ENCODE data around the gene ESM1.
A peak's percentile ranks its signal among the peaks of the same experiment; 100 is the strongest.

The ESM1 gene

GRCh38 chr5:54959673-54960418 is 25.5 kb downstream of the ESM1 start:
- DNase-seq (ENCODE audit: insufficient read length, low spot score) = no peak
- TF ChIP-seq POLR2A (IDR thresholded peaks at IDR 0.05; ENCODE audit: low read depth, low read length) = no peak
- TF ChIP-seq POLR2AphosphoS5 (IDR thresholded peaks at IDR 0.05; ENCODE audit: low read depth, low read length) = no peak
- TF ChIP-seq POU2F2 (IDR thresholded peaks at IDR 0.05; ENCODE audit: low read depth, low read length) = no peak
- TF ChIP-seq SPI1 (IDR thresholded peaks at IDR 0.05; ENCODE audit: low read depth, low read length) = no peak
- no peak for FAIRE-seq

GRCh38 chr5:54956922-54957321 is 28.5 kb downstream of the ESM1 start:
- TF ChIP-seq TAF1 (IDR thresholded peaks at IDR 0.05; ENCODE audit: low read depth, low read length) (no peak), POU2F2 (IDR thresholded peaks at IDR 0.05; ENCODE audit: low read depth, low read length) (no peak), POLR2AphosphoS5 (IDR thresholded peaks at IDR 0.05; ENCODE audit: low read depth, low read length) (no peak), SPI1 (IDR thresholded peaks at IDR 0.05; ENCODE audit: low read depth, low read length) (no peak), POLR2A (IDR thresholded peaks at IDR 0.05; ENCODE audit: low read depth, low read length) (no peak)
- FAIRE-seq (no peak), DNase-seq (ENCODE audit: insufficient read length, low spot score) (no peak)

GRCh38 chr5:54947187-54947586 is 38.2 kb downstream of the ESM1 start:
- FAIRE-seq (no peak), DNase-seq (ENCODE audit: insufficient read length, low spot score) (no peak)
- TF ChIP-seq POLR2AphosphoS5 (IDR thresholded peaks at IDR 0.05; ENCODE audit: low read depth, low read length) (no peak), TAF1 (IDR thresholded peaks at IDR 0.05; ENCODE audit: low read depth, low read length) (no peak), SPI1 (IDR thresholded peaks at IDR 0.05; ENCODE audit: low read depth, low read length) (no peak), PAX5 (IDR thresholded peaks at IDR 0.05; ENCODE audit: insufficient read depth, low read length, severe bottlenecking) (no peak), POLR2A (IDR thresholded peaks at IDR 0.05; ENCODE audit: low read depth, low read length) (no peak), POU2F2 (IDR thresholded peaks at IDR 0.05; ENCODE audit: low read depth, low read length) (no peak)

GRCh38 chr5:54946306-54946819 is 39.0 kb downstream of the ESM1 start:
- no peak for TF ChIP-seq SPI1 (IDR thresholded peaks at IDR 0.05; ENCODE audit: low read depth, low read length)
- TF ChIP-seq POLR2A (IDR thresholded peaks at IDR 0.05; ENCODE audit: low read depth, low read length) = no peak
- TF ChIP-seq POU2F2 (IDR thresholded peaks at IDR 0.05; ENCODE audit: low read depth, low read length) = no peak
- no peak for TF ChIP-seq POLR2AphosphoS5 (IDR thresholded peaks at IDR 0.05; ENCODE audit: low read depth, low read length)
- no peak for TF ChIP-seq TAF1 (IDR thresholded peaks at IDR 0.05; ENCODE audit: low read depth, low read length)
- TF ChIP-seq PAX5 (IDR thresholded peaks at IDR 0.05; ENCODE audit: insufficient read depth, low read length, severe bottlenecking) = no peak

GRCh38 chr5:54944364-54944763 is 41.0 kb downstream of the ESM1 start:
- no peak for FAIRE-seq
- peak; percentile 17 for DNase-seq (ENCODE audit: insufficient read length, low spot score)
- TF ChIP-seq POLR2AphosphoS5 (IDR thresholded peaks at IDR 0.05; ENCODE audit: low read depth, low read length) (no peak), POLR2A (IDR thresholded peaks at IDR 0.05; ENCODE audit: low read depth, low read length) (no peak), POU2F2 (IDR thresholded peaks at IDR 0.05; ENCODE audit: low read depth, low read length) (no peak), SPI1 (IDR thresholded peaks at IDR 0.05; ENCODE audit: low read depth, low read length) (no peak), PAX5 (IDR thresholded peaks at IDR 0.05; ENCODE audit: insufficient read depth, low read length, severe bottlenecking) (no peak), TAF1 (IDR thresholded peaks at IDR 0.05; ENCODE audit: low read depth, low read length) (no peak)

More at GRCh38 chr5:54946306-54946819, 39.0 kb downstream of the ESM1 start:
- no peak for DNase-seq (ENCODE audit: insufficient read length, low spot score)
- FAIRE-seq = no peak

- TF ChIP-seq TAF1 (IDR thresholded peaks at IDR 0.05; ENCODE audit: low read depth, low read length) (no peak), POU2F2 (IDR thresholded peaks at IDR 0.05; ENCODE audit: low read depth, low read length) (no peak), POLR2AphosphoS5 (IDR thresholded peaks at IDR 0.05; ENCODE audit: low read depth, low read length) (no peak), SPI1 (IDR thresholded peaks at IDR 0.05; ENCODE audit: low read depth, low read length) (no peak), POLR2A (IDR thresholded peaks at IDR 0.05; ENCODE audit: low read depth, low read length) (no peak), PAX5 (IDR thresholded peaks at IDR 0.05; ENCODE audit: insufficient read depth, low read length, severe bottlenecking) (no peak)
- no peak for DNase-seq (ENCODE audit: insufficient read length, low spot score)
- no peak for FAIRE-seq
Observed at GRCh38 chr5:54942064-54942778, 43.2 kb downstream of the ESM1 start.

GRCh38 chr5:54936201-54936600 is 49.2 kb downstream of the ESM1 start:
- TF ChIP-seq PAX5 (IDR thresholded peaks at IDR 0.05; ENCODE audit: insufficient read depth, low read length, severe bottlenecking) = no peak
- no peak for TF ChIP-seq SPI1 (IDR thresholded peaks at IDR 0.05; ENCODE audit: low read depth, low read length)
- TF ChIP-seq POLR2AphosphoS5 (IDR thresholded peaks at IDR 0.05; ENCODE audit: low read depth, low read length) = no peak
- TF ChIP-seq TAF1 (IDR thresholded peaks at IDR 0.05; ENCODE audit: low read depth, low read length) = no peak
- no peak for TF ChIP-seq POLR2A (IDR thresholded peaks at IDR 0.05; ENCODE audit: low read depth, low read length)
- no peak for TF ChIP-seq POU2F2 (IDR thresholded peaks at IDR 0.05; ENCODE audit: low read depth, low read length)
- DNase-seq (ENCODE audit: insufficient read length, low spot score) (no peak), FAIRE-seq (no peak)

- no peak for DNase-seq (ENCODE audit: insufficient read length, low spot score)
- no peak for FAIRE-seq
- TF ChIP-seq POLR2A (IDR thresholded peaks at IDR 0.05; ENCODE audit: low read depth, low read length) (no peak), POLR2AphosphoS5 (IDR thresholded peaks at IDR 0.05; ENCODE audit: low read depth, low read length) (no peak), PAX5 (IDR thresholded peaks at IDR 0.05; ENCODE audit: insufficient read depth, low read length, severe bottlenecking) (no peak), SPI1 (IDR thresholded peaks at IDR 0.05; ENCODE audit: low read depth, low read length) (no peak), TAF1 (IDR thresholded peaks at IDR 0.05; ENCODE audit: low read depth, low read length) (no peak), POU2F2 (IDR thresholded peaks at IDR 0.05; ENCODE audit: low read depth, low read length) (no peak)
Observed at GRCh38 chr5:54932789-54933188, 52.6 kb downstream of the ESM1 start.

GRCh38 chr5:54930736-54931135 is 54.7 kb downstream of the ESM1 start:
- TF ChIP-seq POLR2AphosphoS5 (IDR thresholded peaks at IDR 0.05; ENCODE audit: low read depth, low read length) (no peak), TAF1 (IDR thresholded peaks at IDR 0.05; ENCODE audit: low read depth, low read length) (no peak), SPI1 (IDR thresholded peaks at IDR 0.05; ENCODE audit: low read depth, low read length) (no peak), POLR2A (IDR thresholded peaks at IDR 0.05; ENCODE audit: low read depth, low read length) (no peak), POU2F2 (IDR thresholded peaks at IDR 0.05; ENCODE audit: low read depth, low read length) (no peak), PAX5 (IDR thresholded peaks at IDR 0.05; ENCODE audit: insufficient read depth, low read length, severe bottlenecking) (no peak)
- no peak for FAIRE-seq
- no peak for DNase-seq (ENCODE audit: insufficient read length, low spot score)

Measured in GM12891 (cell line).